ENCODE data around the gene SPATS2.
"Not testable (repeated sequence)": the region's sequence is repeated elsewhere in the genome, so short reads cannot be mapped to it uniquely, and the experiment has no call there.

The SPATS2 gene

DNA sequence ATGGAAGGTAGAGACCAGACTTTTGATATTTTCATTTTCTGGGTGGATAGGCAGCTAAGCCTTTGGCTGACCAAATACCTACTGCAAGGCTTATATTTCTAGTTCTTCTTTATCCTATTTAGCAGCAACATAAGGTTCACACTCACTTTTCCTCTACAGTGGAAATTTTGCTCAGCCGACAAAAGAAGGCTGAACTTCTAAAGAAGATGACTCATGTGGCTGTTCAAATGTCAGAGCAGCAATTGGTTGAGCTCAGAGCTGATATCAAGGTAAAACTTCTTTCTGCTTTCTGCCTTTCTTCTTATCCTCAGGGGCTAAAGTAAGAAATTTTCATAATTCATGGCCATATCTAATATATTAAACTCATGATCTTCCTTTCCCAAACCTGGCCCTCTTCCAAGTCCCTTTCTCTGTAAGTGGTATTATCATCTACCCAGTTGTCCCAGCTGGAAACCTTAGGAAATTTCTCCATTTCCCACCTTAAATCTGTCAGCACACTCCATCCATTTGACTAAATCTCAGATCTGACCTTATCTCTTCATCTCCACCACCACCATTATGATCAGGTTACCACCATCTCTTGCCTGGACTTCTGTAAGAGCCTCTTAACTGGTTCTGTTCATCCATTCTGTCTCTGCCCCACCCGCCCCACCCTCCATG is 151.8 kb downstream of the SPATS2 start:
- no peak for DNase-seq (ENCODE audit: low read depth in 2 of 2)

DNA sequence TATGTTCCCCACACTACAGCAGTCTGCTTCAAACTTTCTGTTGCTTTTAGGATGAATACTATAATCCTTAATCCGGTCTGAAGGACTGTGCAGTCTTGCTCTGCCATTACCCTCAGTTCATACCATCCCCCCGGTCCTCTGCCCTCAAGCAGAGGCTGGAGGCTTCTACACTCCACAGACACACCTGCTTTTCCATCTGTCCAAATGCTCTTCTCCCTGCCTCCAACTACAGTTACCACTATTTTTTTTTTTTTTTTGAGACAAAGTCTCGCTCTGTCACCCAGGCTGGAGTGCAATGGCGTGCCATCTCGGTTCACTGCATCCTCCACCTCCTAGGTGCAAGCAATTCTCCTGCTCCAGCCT is 152.3 kb downstream of the SPATS2 start:
- DNase-seq (ENCODE audit: low read depth in 2 of 2): no peak

DNA sequence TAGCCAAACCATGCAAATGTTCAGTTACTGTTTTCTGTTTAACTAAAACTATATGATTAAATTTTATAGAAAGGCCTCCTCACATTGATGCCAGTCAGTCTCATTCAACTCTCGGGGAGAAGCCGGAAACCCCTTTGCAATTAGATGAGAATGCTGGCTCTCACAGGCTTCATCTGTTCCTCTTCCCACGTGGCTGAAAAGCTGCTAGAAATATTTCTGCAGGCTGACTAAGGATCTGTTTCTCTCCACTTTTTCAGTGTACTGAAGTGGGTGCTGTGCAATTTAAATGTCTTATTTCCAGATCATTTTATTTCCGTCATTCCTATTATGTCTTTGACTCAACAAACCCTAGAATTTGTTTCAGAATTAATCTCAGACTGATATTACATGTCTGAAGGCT is 154.1 kb downstream of the SPATS2 start:
- no peak for DNase-seq (ENCODE audit: low read depth in 2 of 2)

DNA sequence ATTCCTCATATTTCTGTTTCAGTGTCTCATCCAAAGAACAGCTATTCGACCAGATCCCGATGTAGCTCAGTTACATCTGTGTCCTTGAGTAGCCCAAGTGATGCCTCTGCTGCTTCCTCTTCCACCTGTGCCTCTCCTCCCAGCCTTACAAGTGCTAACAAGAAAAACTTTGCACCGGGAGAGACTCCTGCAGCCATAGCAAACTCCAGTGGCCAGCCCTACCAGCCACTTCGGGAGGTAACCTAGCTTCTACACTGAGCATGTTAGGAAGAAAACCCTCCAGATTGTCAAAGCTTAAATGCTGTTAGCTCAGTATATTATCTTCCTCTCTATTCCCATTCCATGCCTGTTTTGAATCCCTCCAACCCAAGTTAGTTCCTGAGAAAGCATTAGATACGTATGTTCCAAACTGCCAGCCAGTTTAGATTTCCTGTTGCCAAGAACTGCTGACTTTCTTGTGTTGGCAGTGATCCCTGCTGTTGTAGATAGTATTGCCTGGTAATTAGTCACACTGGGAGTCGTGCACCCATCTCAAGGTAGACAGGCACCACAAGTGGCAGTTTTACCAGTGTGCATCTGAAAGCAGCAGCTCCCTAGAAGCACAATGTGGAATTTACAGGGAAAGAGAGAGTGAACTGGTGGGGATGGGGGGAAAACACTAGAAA is 157.5 kb downstream of the SPATS2 start:
- no peak for DNase-seq (ENCODE audit: low read depth in 2 of 2)

DNA sequence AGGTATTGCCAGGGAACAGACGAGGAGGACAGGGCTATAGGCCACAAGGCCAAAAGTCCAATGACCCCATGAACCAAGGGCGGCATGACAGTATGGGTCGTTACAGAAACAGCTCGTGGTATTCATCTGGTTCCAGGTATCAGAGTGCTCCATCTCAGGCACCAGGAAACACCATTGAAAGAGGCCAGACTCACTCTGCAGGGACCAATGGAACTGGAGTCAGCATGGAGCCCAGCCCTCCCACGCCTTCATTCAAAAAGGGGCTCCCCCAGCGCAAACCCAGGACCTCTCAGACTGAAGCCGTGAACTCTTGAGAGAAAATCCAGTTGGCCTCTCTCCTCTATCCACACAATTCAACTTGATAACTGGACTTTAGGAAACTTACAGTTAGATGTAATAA is 158.7 kb downstream of the SPATS2 start:
- no peak for DNase-seq (ENCODE audit: low read depth in 2 of 2)

DNA sequence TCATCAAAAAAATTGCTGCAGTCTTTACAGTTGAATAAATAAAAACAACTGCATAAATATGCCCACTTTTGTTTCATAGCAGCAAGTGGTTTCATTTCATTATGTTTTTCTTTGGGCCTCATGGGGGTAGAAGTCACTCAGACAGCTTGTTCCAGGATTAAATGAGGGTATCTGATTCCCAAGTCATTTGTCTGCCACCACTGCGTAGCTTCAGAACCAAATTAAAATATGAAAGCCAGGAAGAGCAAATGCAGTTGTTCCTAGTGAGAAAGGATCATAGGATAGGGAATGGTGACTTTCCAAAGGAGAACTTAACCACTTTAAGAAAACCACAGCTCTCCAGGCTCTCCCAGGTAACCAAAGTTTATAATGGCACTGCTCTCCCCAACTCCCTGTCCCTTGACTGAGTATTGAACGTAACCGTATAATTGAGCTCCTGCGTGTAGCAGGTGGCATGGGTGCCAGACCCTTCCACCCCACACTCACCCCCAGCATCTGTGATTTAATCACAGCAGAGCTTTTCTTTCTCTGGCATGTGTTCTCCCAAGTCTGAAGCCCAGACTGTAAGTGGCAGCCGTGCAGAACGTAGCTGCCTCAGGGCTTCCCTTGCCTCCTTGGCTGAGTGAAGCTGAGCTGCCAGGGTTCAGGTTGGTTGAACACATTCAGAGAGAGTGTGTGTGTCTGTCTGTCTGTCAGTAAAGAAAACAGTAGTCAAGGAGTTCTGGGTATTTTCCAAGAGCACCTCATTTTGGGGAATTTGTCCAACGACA is 160.3 kb downstream of the SPATS2 start:
- DNase-seq (ENCODE audit: low read depth in 2 of 2): no peak

DNA sequence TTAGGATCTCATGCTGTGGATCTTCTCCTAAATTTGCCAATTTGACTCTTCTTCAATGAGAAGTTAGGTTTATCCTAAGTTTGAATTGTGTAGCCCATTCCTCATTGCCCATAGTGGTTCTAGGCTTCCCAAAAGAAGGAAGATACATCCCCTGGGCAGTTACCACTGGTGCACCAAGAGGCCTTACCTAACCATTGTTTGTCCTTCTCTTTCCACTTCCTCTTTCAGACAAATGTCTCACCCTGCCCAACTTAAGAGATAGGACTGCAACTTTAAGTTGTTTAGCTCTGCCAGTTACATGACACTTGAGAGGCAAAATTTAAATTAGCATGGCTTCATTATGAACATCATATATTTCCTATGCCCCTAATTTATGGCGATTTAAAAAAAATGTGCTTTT is 162.2 kb downstream of the SPATS2 start:
- no peak for DNase-seq (ENCODE audit: low read depth in 2 of 2)

DNA sequence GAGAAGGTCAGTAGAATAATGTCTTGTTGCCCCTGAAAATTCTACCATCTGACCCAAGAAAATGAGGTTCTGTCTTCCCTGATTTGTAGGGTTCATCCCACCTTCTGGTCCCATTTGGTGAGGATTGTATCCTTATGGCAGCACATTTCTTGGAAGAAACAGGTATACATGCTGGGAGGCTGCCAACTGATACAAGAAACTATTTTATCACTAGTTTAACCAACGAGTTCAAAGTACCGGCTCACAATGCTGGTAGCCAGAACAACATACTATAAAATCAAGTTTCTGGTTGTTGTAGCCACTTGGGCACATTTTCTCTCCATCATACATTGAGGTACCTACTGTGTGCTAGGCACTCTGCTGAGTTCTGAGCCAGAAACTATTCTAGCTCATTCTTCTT is 164.5 kb downstream of the SPATS2 start:
- no peak for DNase-seq (ENCODE audit: low read depth in 2 of 2)

DNA sequence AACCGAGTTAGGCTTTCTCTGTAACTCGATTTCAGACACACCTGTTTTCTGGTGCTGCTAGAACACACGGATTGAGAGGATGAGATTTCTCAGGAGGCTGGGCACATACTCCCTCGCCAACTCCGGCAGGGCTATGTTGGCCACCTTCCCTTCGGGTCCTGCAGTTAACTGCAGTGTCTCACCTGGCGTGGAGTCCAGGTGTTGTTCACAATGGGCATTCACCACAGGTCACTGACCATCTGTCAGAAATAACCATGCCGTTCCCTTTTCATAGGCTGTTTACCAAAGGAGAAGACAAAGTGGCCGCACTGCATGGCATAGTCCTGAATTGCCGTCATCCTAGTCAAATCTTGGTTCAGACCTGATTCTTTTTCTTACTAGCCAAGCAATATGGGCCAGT is 166.1 kb downstream of the SPATS2 start:
- DNase-seq (ENCODE audit: low read depth in 2 of 2): no peak

DNA sequence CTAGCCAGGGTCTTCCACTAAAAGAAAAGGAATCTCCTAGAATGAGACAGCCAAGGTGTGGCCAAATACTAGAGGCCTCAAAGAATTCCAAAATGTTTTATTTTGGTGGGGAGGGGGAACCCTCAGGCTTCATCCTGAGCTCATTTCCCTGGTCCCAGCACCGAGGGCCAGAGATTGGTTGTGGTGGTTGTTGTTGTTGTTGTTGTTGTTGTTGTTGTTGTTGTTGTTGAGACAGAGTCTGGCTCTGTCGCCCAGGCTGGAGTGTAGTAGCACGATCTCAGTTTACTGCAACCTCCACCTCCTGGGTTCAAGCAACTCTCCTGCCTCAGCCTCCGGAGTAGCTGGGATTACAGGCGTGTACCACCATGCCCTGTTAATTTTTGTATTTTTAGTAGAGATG is 166.9 kb downstream of the SPATS2 start:
- not testable (repeated sequence) for DNase-seq (ENCODE audit: low read depth in 2 of 2)

DNA sequence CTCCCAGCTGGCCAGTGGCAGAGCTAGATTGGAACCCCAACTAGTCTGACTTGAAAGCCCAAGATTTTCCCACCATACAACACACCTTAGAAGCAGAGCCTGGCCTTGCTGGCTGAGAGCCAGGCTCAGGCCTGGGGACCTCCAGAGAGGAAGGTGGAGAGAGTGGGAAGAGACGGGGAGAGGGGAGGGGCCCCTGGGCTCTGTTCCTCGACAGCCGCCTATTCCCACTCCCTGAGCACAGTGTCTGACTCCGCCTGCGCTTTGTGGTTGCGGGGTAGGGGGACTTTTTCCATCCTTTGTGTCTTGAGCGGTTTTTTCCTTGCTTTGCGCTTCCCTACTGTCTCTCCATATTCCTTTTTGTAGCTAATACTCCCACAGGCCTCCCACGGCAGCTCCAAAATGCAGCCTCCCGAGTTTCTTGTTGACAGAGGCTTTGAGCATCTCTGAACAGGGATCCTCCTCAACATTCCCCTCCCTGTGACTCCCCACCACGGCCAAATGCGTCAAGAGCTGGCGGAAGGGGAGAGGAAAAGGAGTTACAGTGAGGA is 167.5 kb downstream of the SPATS2 start:
- no peak for DNase-seq (ENCODE audit: low read depth in 2 of 2)

DNA sequence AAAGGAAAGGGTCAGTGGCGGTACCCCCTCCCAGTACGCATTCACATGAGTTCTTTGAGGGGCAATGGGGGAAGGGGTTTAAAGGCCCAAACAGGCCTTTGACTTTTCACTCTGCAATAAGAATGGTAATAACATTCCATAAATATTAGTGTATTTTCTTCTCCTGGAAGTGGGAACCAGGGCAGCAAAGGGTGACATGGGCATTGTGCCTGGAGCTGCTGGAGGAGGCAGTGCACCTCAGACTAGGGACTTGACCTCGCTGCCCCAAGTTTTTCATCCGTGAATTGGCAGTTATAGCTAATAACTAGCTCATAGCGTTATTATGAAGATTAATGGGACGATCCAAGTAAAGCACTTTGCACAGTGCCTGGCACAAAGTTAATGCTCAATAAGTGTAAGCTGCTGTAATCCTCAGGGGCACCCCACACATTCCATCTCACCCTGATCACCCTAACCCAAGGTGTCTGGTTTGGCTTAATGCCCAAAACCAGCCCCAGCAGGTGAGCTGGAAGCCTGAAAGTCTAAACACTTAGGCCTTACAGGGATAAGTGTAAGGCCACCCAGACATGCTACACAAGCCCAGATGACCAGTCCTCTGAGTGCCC is 168.8 kb downstream of the SPATS2 start:
- no peak for DNase-seq (ENCODE audit: low read depth in 2 of 2)

DNA sequence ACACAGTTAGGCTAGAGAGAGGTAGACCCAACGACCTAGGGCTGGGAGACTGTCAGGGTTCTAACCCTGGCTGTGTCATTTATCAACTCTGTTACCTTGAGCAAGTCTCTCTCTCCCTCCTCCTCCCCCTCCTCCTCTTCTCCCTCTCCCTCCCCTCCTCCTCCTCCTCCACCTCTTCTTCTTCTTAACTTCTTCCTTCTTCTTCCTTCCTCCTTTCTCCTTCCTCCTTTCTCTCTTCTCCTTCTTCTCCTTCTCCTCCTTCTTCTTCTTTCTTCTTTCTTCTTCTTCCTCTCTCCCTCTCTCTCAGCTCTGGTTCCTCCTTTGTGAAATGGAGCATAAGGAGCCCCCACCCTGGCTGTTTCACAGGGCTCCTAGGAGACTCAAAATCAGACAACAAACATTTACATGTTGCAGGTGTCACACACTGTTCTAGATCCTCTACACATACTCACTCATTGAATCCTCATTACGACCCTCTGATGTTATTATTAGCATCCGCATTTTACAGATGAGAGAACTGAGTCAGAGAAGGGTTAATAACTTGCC is 169.3 kb downstream of the SPATS2 start:
- no peak for DNase-seq (ENCODE audit: low read depth in 2 of 2)

DNA sequence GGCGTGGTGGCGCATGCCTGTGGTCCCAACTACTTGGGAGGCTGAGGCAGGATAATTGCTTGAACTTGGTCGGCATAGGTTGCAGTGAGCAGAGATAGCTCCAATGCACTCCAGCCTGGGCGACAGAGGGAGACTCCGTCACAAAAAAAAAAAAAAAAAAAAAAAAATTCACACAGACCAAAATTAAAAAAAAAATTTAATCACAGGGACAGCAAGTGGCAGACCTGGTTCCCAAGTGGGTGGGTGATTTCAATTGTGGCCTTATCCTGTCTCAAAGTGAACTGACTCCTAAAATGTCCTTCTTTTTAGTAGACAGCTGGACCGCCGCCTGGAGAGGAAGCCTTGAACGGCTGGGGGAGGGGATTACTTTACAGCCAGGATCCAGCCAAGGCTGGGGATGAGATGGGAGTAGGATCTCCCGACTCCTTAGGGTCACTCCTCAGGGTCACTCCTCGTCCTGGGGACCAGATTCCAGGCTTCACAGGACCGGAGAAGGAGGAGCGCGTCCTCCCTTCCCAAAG is 170.0 kb downstream of the SPATS2 start:
- DNase-seq (ENCODE audit: low read depth in 2 of 2): no peak

DNA sequence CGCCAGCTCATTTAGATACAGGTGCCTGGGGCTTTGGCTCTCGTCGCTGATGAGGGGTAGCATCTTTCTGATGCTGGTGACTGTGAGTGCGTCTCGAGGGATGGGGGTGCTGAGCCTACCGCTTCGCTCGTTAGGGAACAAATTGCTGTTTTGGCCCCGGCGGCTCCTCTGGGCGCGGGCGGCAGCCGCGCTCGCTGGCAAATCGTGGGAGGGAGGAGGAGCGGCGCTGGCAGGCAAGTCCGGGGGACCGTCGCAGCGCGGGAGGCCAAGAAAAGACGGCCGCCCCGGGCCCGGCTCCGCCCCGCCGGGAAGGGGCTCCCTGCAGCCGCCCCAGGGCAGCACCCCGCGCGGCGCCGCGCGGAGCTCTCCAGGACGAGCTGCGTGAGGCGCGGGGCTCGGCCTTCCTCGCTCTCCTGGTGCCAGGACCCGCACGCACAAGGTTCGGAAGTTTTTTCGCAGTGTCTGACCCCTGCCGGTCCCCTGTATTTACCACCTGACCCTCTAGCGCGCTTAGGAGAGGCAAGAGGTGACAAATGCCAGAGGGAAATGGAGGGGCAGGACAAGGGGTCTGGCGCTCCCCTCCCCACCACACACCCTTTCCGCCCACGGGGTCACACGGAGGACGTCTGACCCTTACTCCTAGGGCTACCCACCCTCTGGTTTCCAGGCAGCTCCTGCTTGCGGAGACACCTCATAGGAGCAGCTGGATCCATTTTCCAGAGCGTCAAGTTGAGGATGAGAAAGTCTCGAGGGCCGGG is 170.7 kb downstream of the SPATS2 start:
- no peak for DNase-seq (ENCODE audit: low read depth in 2 of 2)

DNA sequence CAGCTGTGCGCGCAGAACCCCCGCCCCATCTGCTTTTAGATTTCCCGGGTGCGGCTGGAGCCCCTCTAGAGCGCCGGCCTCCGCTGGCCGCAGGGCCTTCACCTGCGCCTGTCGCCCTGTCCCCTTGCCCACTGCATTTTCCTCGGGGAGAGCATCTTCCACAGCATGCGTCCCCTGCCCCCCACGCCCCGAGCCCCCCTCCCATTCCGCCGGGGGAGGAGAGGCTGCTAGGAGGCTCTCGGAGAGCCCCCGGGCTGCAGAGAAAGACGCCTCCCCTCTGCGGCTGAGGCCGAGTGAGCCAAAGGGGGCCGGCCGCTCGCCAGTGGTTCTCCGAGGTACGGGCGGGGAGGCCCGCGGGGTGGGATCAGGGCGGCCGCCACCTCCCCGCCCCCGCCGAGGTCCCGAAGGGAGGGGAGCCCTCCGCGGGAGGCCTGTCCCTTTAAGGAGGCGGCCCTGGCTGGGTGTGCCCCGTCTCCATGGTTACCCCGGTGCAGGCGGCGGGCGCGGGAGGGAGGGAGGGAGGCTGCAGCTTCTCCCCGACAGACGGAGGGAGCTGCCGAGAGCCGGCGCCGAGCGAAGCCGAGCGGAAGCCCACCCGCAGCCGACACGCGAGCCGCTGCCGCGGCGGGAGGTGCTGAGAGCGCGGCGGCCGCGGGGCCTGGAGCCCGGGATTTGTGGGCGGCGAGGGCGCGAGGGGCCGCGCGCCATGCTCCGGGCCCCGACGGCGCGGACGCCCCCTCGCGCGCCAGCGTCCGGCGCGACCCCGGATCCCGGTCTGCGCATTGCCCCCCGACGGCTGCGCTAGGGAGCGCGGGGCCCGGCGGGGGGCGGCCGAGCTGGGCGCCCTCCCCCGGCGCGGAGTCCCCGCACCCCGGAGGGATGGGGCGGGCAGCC is 171.5 kb downstream of the SPATS2 start, which contains the start of gene KCNH3:
Gene KCNH3 (plus strand): TSS at position 521 of the 894 bp plus-strand sequence. CDS start 387 bp downstream, outside the sequence.
- DNase-seq (ENCODE audit: low read depth in 2 of 2): peak; percentile 61 to 70

DNA sequence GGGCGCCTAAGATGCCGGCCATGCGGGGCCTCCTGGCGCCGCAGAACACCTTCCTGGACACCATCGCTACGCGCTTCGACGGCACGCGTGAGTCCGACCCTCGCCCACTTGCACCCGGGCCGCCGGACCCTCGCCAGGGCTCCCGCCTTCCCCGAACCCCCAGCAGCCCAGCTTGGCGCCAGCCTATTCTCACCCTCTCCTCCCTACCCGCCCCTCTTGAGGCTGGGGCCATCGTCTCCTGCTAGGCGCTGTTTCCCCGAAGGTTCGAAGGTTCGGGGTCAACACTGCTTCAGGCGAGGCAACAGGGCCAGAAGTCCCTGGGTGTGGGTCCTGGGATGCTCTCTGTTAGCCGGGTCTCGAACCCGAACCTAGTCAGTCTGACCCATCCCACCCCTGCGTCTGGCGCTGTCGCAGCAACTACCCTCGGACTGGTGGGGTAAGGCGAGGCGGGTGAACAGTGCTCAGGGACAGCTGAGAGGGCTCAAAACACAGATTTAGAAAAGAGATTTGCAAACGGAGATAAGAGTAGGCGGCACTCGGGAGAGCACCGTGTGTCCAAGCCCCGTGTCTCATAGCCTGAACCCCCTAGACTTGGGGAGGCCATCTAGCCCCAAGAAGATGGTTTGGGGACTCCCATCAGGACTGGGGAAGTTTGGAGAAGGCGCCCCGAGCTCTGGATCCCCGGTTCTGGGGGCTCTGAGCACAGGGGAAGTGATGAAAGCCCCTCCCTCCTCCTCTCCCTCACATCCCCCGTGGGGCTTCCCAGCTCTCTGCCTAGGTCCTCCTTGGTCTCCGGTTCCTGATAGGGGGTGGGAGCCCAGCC is 172.4 kb downstream of the SPATS2 start:
- DNase-seq (ENCODE audit: low read depth in 2 of 2): no peak

DNA sequence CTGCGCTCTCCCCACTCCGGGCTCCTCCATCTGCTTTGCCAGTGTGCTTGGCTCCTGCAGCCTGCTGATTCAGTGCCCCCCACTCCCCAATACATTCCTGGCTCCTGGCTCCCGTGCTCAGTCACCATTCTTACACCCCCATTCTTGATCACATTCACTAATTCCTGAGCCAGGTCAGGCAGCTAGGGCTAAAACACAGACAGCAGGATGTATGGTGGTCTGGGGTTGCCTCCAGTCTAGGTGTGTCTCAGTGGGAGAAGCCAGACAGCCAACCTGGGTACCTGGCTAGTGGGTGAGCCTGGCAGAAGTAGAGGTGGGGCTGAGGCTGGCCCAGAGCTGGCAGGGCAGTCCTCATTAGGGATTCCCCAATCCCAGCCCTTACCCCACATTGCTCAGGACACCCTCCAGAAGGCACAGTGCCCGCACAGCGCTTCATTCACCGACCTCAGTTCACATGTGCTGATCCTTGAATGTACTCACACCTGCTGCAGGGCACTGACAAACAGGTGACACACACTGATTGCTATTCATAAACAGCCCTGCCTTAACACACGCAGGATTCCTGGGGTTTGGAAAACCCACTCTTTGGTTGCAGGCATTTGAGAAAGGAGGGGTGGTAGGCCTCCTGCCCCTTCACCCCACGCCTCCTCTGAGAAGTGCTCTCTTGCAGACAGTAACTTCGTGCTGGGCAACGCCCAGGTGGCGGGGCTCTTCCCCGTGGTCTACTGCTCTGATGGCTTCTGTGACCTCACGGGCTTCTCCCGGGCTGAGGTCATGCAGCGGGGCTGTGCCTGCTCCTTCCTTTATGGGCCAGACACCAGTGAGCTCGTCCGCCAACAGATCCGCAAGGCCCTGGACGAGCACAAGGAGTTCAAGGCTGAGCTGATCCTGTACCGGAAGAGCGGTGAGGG is 173.2 kb downstream of the SPATS2 start:
- no peak for DNase-seq (ENCODE audit: low read depth in 2 of 2)
